GM18907 (cell line): ENCODE data around the gene APPBP2.
A peak's percentile ranks its signal among the peaks of the same experiment; 100 is the strongest.

Source experiments
- ATAC-seq: cut with Tn5 transposase; IDR thresholded peaks from one replicate; pipeline ENCODE4 v1.9.1; 2021; ENCODE audit warnings: mild to moderate bottlenecking, moderate library complexity; ENCODE audit not compliant: unreplicated experiment

APPBP2 gene

GRCh38 chr17:60401819-60402218, 124.2 kb downstream of the APPBP2 start:
- no peak for ATAC-seq

- peak; percentile 64 for ATAC-seq
Measured at GRCh38 chr17:60398227-60398959, 127.6 kb downstream of the APPBP2 start.

DNA sequence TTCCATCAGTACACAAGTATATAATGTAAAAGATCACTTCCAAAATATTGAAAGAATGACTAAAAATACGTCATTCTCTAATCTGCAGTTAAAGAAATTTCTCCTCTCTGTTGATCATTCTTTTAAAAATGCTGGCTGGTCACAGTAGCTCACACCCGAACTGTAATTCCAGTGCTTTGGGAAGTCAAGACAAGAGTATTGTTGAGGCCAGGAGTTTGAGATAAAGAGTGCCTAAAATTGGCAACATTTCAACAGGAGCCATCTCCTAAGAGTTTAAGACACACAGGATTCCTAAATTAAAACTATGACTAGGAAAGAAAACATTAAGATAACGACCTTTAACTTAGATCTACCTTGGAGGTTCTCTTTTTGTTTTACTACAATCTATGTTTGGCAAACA, 129.6 kb downstream of the APPBP2 start:
- no peak for ATAC-seq

GRCh38 chr17:60395508-60396065, 130.5 kb downstream of the APPBP2 start:
- no peak for ATAC-seq

- ATAC-seq = no peak
Measured at GRCh38 chr17:60393840-60394723, 132.0 kb downstream of the APPBP2 start.
